GM12874 (cell line): ENCODE data around the gene SF3B2.

Source experiments
- TF ChIP-seq, protein P1 (sequence below): IDR thresholded peaks from 2 replicates; pipeline ENCODE4 v1.5.1; 2011; ENCODE audit warnings: low read depth, mild to moderate bottlenecking, control low read depth, low read length, moderate library complexity; ENCODE audit not compliant: insufficient read depth

SF3B2 gene

GRCh38 chr11:66047541-66048365 lies 4.4 kb upstream of the SF3B2 start:
- TF ChIP-seq, protein P1, sequence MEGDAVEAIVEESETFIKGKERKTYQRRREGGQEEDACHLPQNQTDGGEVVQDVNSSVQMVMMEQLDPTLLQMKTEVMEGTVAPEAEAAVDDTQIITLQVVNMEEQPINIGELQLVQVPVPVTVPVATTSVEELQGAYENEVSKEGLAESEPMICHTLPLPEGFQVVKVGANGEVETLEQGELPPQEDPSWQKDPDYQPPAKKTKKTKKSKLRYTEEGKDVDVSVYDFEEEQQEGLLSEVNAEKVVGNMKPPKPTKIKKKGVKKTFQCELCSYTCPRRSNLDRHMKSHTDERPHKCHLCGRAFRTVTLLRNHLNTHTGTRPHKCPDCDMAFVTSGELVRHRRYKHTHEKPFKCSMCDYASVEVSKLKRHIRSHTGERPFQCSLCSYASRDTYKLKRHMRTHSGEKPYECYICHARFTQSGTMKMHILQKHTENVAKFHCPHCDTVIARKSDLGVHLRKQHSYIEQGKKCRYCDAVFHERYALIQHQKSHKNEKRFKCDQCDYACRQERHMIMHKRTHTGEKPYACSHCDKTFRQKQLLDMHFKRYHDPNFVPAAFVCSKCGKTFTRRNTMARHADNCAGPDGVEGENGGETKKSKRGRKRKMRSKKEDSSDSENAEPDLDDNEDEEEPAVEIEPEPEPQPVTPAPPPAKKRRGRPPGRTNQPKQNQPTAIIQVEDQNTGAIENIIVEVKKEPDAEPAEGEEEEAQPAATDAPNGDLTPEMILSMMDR = no peak

DNA sequence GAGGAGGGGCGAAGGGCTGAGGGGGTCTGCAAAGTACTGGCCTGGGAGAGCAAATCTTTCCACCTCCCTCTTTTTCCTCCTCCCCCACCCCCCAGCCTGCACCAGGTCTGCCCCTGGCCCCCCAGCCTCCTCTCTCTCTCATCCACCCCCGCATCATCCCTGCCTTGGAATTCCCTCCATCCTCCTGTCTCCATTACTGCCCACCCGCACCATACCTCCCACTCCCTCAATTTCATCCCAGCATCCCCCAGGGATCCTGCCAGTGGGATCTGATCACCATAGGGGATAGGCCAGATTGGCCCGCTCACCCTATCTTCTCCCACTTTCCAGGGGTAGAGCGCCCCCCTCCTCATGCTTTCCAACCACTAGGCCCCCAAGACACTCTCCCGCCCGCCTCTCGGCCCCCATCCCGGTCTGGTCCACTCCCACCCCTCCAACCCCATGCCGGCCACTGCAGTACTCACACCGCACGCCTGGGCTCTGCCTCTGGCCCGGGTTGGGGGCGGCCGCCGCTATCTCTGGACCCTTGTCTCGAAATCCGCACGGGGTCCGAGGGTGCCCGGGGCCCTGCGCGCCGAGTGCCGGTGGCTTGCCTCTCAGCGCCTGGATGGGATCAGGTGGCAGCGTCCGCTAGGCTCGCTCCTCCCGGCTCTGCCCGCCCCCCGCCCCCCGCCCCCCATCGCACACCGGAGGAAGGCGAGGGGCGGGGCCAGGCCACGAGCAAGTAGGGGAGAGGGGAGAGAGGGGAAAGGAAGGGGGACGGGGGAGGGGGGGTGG lies 3.4 kb upstream of the SF3B2 start, which contains the start of gene GAL3ST3:
Gene GAL3ST3 (minus strand): TSS at position 615 of the 777 bp plus-strand sequence. CDS start 3,746 bp downstream, outside the sequence.
- TF ChIP-seq, protein P1 = no peak

DNA sequence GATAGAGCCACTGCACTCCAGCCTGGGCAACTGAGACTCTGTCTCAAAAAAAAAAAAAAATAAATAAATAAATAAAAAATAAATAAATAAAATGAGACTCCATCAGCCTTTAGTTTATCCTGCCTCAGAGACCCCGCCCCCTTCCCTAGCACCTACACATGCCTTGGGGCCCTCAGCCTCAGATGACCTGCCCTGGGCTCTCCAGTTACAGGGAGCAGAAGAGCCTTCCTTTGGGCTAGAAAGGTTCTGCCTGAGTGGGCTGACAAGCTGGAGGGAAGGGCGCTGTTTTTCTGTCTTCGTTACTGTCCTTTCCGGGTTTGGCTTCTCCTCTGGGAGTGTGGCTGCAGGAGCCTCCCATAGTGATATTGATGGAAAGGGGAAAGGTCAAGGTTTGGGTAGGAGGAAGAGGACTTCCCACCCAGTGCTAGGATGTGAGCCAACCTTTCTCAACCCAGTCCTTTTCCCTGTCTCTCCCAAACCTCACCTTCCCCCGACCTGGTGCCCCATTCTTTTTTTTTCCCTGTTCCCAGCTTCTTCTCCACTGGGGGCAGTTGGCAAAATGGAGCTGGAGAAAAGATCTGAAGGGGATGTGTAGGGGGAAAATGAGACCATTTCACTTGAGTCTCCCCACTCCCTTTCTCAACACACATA lies 1.5 kb upstream of the SF3B2 start:
- TF ChIP-seq, protein P1 = no peak

DNA sequence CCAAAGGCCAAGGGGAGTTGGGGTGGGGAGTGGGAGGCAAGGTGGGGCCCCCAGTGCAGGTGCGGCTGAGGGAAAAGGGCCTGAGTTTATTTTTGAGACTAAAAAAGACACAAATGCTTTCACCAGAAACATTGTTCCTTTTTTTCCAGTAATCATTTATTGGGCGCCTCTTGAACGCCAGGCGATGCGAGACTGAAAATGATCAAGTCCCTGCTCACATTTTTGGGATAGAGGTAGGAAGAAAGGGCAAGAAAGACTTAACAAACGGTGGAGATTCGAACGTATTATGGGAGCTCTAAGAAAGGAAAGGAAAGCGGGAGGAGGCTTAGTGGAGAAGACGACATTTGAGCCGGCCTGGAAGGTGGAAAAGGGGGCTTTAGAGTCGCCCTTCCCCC lies 796 bp upstream of the SF3B2 start:
- TF ChIP-seq, protein P1 = no peak

- TF ChIP-seq, protein P1 = no peak
Measured at GRCh38 chr11:66052664-66052982, 459 bp downstream of the SF3B2 start.

DNA sequence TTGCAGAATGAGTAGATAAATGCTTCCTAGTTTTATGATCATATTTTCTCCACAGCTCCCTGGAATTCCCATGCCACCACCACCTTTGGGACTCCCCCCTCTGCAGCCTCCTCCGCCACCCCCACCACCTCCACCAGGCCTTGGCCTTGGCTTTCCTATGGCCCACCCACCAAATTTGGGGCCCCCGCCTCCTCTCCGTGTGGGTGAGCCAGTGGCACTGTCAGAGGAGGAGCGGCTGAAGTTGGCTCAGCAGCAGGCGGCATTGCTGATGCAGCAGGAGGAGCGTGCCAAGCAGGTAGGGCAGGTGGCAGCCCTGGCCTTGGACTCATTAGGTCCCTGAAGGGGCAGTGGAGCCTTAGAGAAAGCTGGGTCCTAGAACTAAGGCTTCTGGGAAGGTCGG lies 2.9 kb downstream of the SF3B2 start:
- TF ChIP-seq, protein P1 = no peak

- TF ChIP-seq, protein P1 = no peak
Measured at GRCh38 chr11:66056501-66056900, 4.3 kb downstream of the SF3B2 start.
